Breast epithelium (tissue), 4 donors: ENCODE measurements around the gene AP2S1. TPM values are rescaled to one million over a fixed set of nuclear protein-coding genes. Genes with fewer than 3 reads are reported as not detected.
A peak's percentile ranks its signal among the peaks of the same experiment; 100 is the strongest.

Experiments
- DNase-seq, 2 donors: peaks; one replicate each; pipeline ENCODE4 v3.0.0-alpha.2; 2019; ENCODE audit warnings: low spot score in 2 of 2
- H3K27ac ChIP-seq, 2 donors: fragments of 200-600 bp; sonication (generic) in 1 of 2; one replicate each; pipeline ENCODE4 v1.5.1; 2016 to 2019; ENCODE audit warnings: mild to moderate bottlenecking in 1 of 2
- H3K27me3 ChIP-seq, 2 donors: fragments of 200-600 bp; sonication (generic) in 1 of 2; one replicate each; pipeline versions ENCODE4 v1.5.1 to v1.6.0; 2017 to 2019; ENCODE audit warnings: control low read depth in 1 of 2, mild to moderate bottlenecking in 1 of 2
- H3K36me3 ChIP-seq: fragments of 200-600 bp; one replicate; pipeline ENCODE4 v1.5.1; 2019
- H3K4me1 ChIP-seq, 2 donors: fragments of 200-600 bp; sonication (generic); one replicate each; pipeline ENCODE4 v1.5.1; 2016 to 2019; ENCODE audit warnings: control low read depth in 1 of 2
- H3K4me3 ChIP-seq, 3 donors: fragments of 200-600 bp; sonication (generic); 1 replicate in 2 of 3; 2 replicates in 1 of 3; pipeline ENCODE4 v1.5.1; 2016 to 2019; ENCODE audit warnings: mild to moderate bottlenecking in 3 of 3, moderate library complexity in 2 of 3
- H3K9me3 ChIP-seq, 2 donors: fragments of 200-600 bp; sonication (generic) in 1 of 2; one replicate each; pipeline ENCODE4 v1.5.1; 2016 to 2019; ENCODE audit warnings: control low read depth in 1 of 2
- POLR2A ChIP-seq: fragments of 450-650 bp; IDR thresholded peaks from one replicate; pipeline ENCODE4 v1.6.1; 2016; ENCODE audit warnings: antibody characterized with exemption, mild to moderate bottlenecking, moderate library complexity
- POLR2AphosphoS5 ChIP-seq, 3 donors: sonication (generic); formaldehyde crosslinking; IDR thresholded peaks; one replicate each; pipeline ENCODE4 v1.6.1; 2017; ENCODE audit warnings: antibody characterized with exemption in 3 of 3
- intact Hi-C: fragments of 100-400 bp; cut with DNase I; formaldehyde crosslinking; loops from one replicate; pipeline ENCODE4 v1.15.1; 2023; ENCODE audit warnings: low total_unique reads
- total RNA-seq, 3 donors: library from RNA; depleted of rRNA; stranded (reverse); fragments of >200 nt; gene quantifications; one replicate each; pipeline ENCODE4 v1.1.0, GENCODE V29; 2016
- TF ChIP-seq, protein P1 (sequence below), 3 donors: fragments of 450-650 bp; IDR thresholded peaks; one replicate each; pipeline ENCODE4 v1.5.1; 2016 to 2017; ENCODE audit warnings: antibody characterized with exemption in 3 of 3, mild to moderate bottlenecking in 3 of 3, moderate library complexity in 3 of 3

The AP2S1 gene
- total RNA-seq, 3 donors from 2014 or later = 63.1 to 108 (median 101) TPM

DNA sequence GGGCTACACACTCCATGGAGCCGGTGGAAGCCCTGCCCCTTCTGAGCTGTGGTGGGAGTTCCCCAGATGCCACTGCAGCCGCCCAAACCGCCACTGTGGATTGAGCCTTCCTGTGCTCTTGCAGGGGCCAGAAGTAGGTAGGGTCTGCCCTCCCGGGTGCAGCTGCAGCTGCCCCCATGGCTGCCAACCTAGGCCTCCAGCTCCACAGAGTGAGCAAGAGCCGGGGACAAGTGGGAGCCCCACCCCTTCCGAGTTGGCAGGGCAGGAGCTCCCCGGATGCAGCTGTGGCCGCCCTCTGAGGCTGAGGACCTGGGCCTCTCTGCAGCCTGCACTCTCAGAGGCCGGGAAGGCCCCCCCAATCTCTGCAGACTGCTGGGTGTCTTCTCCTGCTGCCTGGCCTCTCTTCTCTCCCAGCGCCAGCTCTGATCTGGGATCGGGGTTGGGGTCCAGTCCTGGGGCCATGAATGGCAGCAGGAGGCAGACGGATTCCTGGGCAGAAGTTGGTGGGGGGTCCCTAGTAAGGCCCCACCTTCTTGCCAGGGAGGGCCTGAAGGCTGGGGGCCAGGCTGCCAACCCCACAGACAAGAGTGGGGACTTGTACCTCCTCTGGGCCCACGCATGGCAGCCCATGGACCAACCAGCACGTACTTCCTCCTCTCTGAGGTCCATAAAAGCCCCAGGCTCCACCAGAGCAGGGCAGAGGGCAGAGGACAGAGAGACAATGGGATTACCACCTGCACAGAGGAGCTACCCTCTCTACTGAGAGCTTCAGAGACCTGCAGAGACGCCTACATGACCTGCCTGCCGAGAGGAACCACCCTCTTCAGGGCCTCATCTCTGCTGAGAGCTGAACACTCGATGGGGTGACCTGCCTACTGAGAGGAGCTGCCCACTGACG is 28.9 kb downstream of the AP2S1 start:
- no peaks in the 10 kb centered on the region for H3K9me3 ChIP-seq
- no peaks in the 10 kb centered on the region for H3K36me3 ChIP-seq
- DNase-seq = no peak
- no peak overlapping the region for H3K27ac ChIP-seq
- no peak for TF ChIP-seq POLR2AphosphoS5 (IDR thresholded peaks at IDR 0.05)
- H3K27me3 ChIP-seq = no peaks in the 10 kb centered on the region
- H3K4me1 ChIP-seq = no peaks in the 10 kb centered on the region
- H3K4me3 ChIP-seq = no peak overlapping the region
- intact Hi-C loops = no loop called here

DNA sequence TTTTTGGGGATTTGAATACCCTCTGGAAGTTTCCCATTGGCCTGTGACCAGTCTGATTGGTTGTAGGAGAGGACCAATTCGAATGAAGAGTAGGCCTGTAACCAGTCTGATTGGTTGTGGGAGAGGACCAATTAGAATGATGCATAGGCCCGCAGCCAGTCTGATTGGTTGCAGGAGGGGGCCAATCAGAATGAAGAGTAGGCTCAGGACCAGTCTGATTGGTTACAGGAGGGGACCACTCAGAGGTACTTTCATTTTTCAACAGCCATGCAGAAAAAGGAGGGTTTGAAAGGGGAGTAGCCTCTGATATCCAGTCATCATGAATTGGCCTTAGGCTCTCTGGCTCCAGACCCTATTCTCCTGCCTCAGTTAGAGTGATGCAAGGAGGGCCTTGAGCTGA is 31.8 kb downstream of the AP2S1 start:
- intact Hi-C loops = no loop called here
- Histone ChIP-seq H3K4me3 (no peak overlapping the region), H3K9me3 (no peaks in the 10 kb centered on the region), H3K36me3 (no peaks in the 10 kb centered on the region), H3K27ac (no peak overlapping the region), H3K27me3 (no peaks in the 10 kb centered on the region), H3K4me1 (peaks cover under 1 to 5% of the 10 kb centered on the region in 2 donors)
- DNase-seq = no peak
- no peak for TF ChIP-seq POLR2A

DNA sequence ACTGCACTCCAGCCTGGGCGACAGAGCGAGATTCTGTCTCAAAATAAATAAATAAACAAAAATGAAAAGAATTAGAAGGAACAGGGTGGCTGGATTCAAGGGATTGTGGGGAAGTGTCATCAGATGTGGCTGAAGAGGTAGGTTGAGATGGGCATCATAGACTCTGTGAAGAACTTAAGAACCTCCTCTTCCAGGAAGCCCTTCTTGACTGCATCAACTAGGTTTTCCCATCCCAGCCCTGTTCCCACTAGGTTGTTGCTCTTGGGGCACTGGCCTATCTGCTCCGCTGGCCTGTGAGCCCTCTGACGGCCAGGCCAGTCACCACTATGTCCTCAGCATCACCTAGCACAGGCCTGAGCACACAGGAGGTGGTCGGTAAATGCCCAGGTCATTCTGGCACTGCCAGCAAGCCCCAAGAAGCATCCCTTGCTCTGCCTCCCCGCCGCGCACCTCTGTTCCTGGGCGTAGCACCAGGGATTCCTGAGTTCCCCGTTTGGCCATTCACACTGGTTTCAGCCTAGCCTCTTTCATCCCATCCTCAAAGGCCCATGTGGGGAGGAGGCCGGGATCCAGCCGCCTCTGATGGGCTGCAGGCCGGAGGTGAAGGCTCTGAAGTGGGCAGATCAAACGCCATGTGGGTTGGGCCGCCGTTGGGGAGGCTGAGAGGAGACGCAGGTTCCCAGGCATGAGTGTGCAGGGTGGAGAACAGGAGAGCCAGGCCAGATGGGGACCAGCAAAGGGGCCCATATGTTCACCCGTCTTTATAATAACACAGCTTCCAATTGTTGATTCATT is 34.6 kb downstream of the AP2S1 start:
- Histone ChIP-seq H3K4me1 (peaks cover 5 to 7% of the 10 kb centered on the region in 2 donors), H3K4me3 (no peak overlapping the region), H3K36me3 (no peaks in the 10 kb centered on the region), H3K27ac (no peak overlapping the region), H3K9me3 (no peaks in the 10 kb centered on the region), H3K27me3 (no peaks in the 10 kb centered on the region)
- DNase-seq = no peak
- intact Hi-C loops = no loop called here
- TF ChIP-seq, protein P1, sequence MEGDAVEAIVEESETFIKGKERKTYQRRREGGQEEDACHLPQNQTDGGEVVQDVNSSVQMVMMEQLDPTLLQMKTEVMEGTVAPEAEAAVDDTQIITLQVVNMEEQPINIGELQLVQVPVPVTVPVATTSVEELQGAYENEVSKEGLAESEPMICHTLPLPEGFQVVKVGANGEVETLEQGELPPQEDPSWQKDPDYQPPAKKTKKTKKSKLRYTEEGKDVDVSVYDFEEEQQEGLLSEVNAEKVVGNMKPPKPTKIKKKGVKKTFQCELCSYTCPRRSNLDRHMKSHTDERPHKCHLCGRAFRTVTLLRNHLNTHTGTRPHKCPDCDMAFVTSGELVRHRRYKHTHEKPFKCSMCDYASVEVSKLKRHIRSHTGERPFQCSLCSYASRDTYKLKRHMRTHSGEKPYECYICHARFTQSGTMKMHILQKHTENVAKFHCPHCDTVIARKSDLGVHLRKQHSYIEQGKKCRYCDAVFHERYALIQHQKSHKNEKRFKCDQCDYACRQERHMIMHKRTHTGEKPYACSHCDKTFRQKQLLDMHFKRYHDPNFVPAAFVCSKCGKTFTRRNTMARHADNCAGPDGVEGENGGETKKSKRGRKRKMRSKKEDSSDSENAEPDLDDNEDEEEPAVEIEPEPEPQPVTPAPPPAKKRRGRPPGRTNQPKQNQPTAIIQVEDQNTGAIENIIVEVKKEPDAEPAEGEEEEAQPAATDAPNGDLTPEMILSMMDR (IDR thresholded peaks at IDR 0.05) = no peak
- TF ChIP-seq POLR2AphosphoS5 (IDR thresholded peaks at IDR 0.05) (no peak), POLR2A (no peak)

DNA sequence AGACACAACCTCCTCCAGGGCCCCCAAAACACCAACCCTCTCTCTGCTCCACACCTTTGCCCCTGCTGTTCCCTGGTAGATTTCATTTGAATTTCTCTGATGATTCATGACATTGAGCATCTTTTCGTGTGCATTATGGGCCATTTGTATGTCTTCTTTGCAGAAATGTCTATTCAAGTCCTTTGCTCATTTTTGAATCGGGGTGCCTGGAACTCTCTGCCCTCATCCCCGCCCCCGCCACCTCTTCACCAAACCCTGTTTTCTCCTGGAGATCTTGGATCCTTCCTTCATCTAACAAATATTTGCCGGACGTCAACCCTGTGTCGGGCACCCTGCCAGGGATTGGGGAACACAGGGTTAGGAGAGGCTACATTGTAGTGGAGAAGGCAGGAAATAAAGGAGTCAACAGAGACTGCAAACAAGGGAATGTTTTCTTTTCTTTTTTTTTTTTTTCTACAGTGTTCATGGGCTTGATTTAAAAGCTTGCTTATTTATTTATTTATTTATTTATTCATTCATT is 36.7 kb downstream of the AP2S1 start:
- H3K36me3 ChIP-seq = no peaks in the 10 kb centered on the region
- TF ChIP-seq, protein P1 (IDR thresholded peaks at IDR 0.05) = no peak
- TF ChIP-seq POLR2A (no peak), POLR2AphosphoS5 (IDR thresholded peaks at IDR 0.05) (no peak)
- no peaks in the 10 kb centered on the region for H3K27me3 ChIP-seq
- intact Hi-C loops = no loop called here
- no peak overlapping the region for H3K4me3 ChIP-seq
- H3K4me1 ChIP-seq = peaks cover 5 to 7% of the 10 kb centered on the region in 2 donors
- DNase-seq = peak; percentile 78 to 95
- peak overlapping the region; percentile 80 to 82 for H3K27ac ChIP-seq
- H3K9me3 ChIP-seq = no peaks in the 10 kb centered on the region

DNA sequence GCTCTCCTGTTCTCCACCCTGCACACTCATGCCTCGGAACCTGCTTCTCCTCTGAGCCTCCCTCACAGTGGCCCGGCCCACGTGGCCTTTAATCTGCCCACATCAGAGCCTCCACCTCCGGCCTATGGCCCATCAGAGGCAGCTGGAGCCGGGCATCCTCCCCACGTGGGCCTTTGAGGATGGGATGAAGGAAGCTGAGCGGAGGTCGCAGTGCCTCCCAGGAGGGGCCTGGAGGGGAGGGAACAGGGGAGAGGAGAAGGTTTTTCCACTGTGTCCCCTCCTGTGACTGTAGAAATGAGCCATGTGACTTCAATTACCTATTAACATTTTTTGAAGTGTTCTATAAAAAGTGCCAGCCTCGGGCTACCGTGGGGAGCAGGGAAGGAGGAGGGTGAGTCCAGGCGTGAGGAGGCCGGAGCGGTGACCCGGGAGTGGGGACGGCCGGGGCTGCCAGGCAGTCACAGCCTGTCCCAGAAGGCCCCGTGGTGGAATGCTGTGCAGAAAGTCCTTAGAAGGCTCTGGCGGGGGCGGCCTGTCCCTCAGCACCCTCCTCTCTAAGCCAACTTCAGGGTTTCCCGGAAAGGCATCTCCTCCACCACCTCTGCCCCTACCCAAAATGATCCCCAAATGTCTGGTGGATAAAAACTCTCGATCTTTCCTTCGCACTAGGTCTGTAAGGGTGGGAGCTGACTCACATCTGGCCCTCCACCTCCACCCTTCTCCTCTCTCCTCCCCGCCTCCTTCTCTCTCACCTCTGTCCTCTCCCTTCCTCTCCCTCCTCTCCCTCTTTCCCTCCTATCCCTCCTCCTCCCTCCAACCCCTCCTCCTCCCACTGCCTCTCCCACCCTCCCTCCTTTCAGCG is 37.4 kb downstream of the AP2S1 start:
- intact Hi-C loops = no loop called here
- peak overlapping the region; percentile 80 to 82 for H3K27ac ChIP-seq
- H3K9me3 ChIP-seq = no peaks in the 10 kb centered on the region

More for the DNA sequence above, 37.4 kb downstream of the AP2S1 start:
- peak overlapping the region in 1 of 3 donors; percentile 8 for H3K4me3 ChIP-seq
- TF ChIP-seq, protein P1 (IDR thresholded peaks at IDR 0.05) = no peak
- peak in 1 of 3 donors; percentile 21 for TF ChIP-seq POLR2AphosphoS5 (IDR thresholded peaks at IDR 0.05)
- H3K36me3 ChIP-seq = no peaks in the 10 kb centered on the region
- H3K27me3 ChIP-seq = no peaks in the 10 kb centered on the region
- peaks cover 5 to 7% of the 10 kb centered on the region in 2 donors for H3K4me1 ChIP-seq
- DNase-seq = peak in 1 of 2 donors; percentile 77
